MM.1S (cell line): ENCODE measurements around the gene TJP2.

Experiments used
- CTCF ChIP-seq: fragments of 300-600 bp; sonication (generic); IDR thresholded peaks from 2 replicates; pipeline ENCODE4 v1.5.1; 2016; ENCODE audit warnings: antibody characterized with exemption, low read length, mixed read lengths
- EZH2phosphoT487 ChIP-seq: fragments of 300-600 bp; sonication (generic); IDR thresholded peaks from 2 replicates; pipeline ENCODE4 v1.6.1; 2018; ENCODE audit warnings: antibody characterized with exemption, low read length

DNA sequence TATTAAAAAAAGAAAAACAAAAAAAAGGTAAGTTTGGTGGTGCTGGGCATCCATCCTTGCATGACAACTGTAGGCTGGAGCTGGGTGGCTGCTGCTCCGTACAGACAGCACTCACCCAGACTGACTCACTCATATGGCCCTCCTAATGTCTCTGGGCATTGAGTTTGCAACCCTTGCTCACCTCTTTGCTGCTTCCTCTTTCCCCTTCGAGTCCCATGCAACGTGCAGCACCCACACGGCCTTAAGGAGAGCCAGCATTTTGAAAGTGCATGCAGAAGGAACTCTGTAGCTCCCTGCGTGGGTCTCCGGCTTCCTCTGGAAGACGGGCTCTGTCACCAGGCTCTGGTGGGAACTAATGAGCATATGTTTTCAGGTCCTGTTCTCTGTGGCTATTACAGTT is 90.4 kb downstream of the TJP2 start:
- TF ChIP-seq CTCF (no peak), EZH2phosphoT487 (no peak)
